IPS DF 6.9 (cell line): ENCODE data around the gene MISFA.

ENCODE experiments used
- DNase-seq: peaks from one replicate; pipeline ENCODE4 v3.0.0-alpha.2; 2013; ENCODE audit warnings: low read depth, low spot score
- H3K27ac ChIP-seq: one replicate; pipeline ENCODE4 v1.5.1; 2013; ENCODE audit warnings: low read length, control low read depth
- H3K27me3 ChIP-seq: 2 replicates; pipeline ENCODE4 v1.6.1; 2013; ENCODE audit warnings: mild to moderate bottlenecking, low read length; ENCODE audit not compliant: control insufficient read depth, insufficient read depth
- H3K36me3 ChIP-seq: 2 replicates; pipeline ENCODE4 v1.6.1; 2013; ENCODE audit warnings: low read length; ENCODE audit not compliant: control insufficient read depth, insufficient read depth
- H3K4me1 ChIP-seq: 2 replicates; pipeline ENCODE4 v1.6.1; 2013; ENCODE audit warnings: low read length; ENCODE audit not compliant: control insufficient read depth, insufficient read depth
- H3K4me3 ChIP-seq: 2 replicates; pipeline ENCODE4 v1.5.1; 2013; ENCODE audit warnings: mild to moderate bottlenecking, low read length
- H3K9me3 ChIP-seq: 2 replicates; pipeline ENCODE4 v1.6.1; 2013; ENCODE audit warnings: low read length, inconsistent platforms; ENCODE audit not compliant: control insufficient read depth, insufficient read depth
- WGBS: extraction: QIAGEN DNeasy Blood & Tissue Kit; methylation state at CpG from one replicate; pipeline ENCODE4 v1.1.7; 2013; ENCODE audit warnings: mixed read lengths, missing lambda C conversion rate; ENCODE audit not compliant: insufficient read length, insufficient coverage; 5-methylcytosine and 5-hydroxymethylcytosine counted together

Gene MISFA

DNA sequence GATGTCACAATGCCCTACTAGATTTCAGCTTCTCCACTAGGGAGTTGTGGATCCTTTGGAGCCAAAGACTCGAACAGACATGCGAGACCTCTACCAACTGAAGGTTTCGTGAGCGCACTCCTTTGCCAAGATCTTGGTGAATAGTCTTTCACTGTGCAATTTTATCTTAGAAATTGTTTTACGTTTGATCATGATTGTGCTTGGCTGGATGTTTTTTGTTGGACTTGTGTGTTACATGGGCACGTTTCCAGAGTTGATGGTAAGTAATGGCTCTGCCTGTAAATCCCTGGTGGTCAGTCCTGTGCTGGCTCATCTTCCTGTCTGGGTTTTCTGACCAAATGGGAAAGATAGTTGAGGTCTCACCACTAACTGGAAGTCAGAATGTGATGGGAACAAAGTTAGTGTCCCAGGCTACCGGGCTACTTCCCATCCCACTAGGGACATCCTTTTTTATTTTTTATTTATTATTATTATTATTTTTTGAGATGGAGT is at the start of gene MISFA:
TSS of gene MISFA (plus strand) at position 51 of the 492 bp plus-strand sequence. CDS start at position 191, 140 bp downstream.
- peaks cover 7% of the 10 kb centered on the region; the same call in 1 of the 2 replicates for H3K36me3 ChIP-seq
- no peaks in the 10 kb centered on the region for H3K9me3 ChIP-seq
- no peaks in the 10 kb centered on the region for H3K27me3 ChIP-seq
- no CpG with 5 or more reads among the region's 7 CpGs for WGBS
- no peak within 1 kb of the TSS for H3K27ac ChIP-seq
- H3K4me3 ChIP-seq: no peak within 1 kb of the TSS
- H3K4me1 ChIP-seq: no peaks in the 10 kb centered on the region; the same call in 1 of the 2 replicates
- DNase-seq: no peak

DNA sequence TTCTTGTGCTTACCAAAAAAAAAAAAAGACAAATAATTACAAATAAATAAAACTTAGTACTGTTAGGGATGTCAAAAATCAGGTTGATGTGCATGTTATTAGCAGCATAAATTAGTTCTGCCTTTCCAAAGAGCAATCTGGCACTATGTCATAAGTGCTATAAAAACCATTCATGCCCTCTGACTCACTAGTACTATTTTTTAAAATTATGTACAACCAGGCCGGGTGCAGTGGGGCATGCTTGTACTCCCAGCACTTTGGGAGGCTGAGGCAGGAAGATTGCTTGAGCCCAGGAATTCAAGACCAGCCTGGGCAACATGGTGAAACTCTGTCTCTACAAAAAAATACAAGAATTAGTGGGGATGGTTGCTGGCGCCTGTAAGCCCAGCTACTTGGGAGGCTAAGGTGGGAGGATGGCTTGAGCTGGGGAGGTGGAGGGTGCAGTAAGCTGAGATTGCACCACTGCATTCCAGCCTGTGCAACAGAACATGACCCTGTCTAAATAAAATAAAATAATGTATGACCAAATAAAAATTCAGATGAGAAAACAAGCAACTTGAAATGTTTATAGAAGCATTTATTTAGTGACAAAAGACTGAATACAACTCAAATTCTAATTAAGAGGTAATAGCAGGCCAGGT is 36.4 kb upstream of the MISFA start:
- no CpG with 5 or more reads among the region's 2 CpGs for WGBS
- no peak for DNase-seq
- Histone ChIP-seq H3K27ac (no peak overlapping the region), H3K36me3 (no peaks in the 10 kb centered on the region), H3K4me1 (no peaks in the 10 kb centered on the region), H3K9me3 (no peaks in the 10 kb centered on the region), H3K27me3 (no peaks in the 10 kb centered on the region), H3K4me3 (no peak overlapping the region)

DNA sequence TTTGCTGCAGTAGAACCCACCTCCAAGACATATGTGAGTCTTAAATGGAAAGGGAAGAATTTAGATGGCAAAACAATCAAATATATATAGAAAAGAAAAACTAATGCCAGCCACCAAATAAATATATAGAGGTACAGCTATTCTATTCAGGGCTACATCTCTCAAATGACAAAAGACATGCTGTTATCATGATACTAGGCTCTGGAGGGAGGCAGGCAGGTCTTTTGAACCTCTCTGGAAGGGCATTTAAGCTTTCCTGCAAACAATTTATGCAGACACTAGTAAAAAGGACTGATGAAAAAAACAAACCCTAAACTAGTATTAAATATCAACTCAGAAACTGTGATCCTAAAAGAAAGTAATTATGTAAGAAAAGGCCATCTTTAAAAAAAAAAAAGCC is 35.4 kb upstream of the MISFA start:
- no peaks in the 10 kb centered on the region for H3K27me3 ChIP-seq
- H3K4me3 ChIP-seq: no peak overlapping the region
- no peaks in the 10 kb centered on the region for H3K4me1 ChIP-seq
- H3K9me3 ChIP-seq: no peaks in the 10 kb centered on the region
- DNase-seq: no peak
- H3K27ac ChIP-seq: no peak overlapping the region
- no peaks in the 10 kb centered on the region for H3K36me3 ChIP-seq

- Histone ChIP-seq H3K27me3 (no peaks in the 10 kb centered on the region), H3K36me3 (no peaks in the 10 kb centered on the region), H3K9me3 (no peaks in the 10 kb centered on the region), H3K4me1 (no peaks in the 10 kb centered on the region), H3K27ac (no peak overlapping the region), H3K4me3 (no peak overlapping the region)
- DNase-seq: no peak
These were observed 33.2 kb upstream of the MISFA start for GRCh38 chr11:18566406-18566805.

DNA sequence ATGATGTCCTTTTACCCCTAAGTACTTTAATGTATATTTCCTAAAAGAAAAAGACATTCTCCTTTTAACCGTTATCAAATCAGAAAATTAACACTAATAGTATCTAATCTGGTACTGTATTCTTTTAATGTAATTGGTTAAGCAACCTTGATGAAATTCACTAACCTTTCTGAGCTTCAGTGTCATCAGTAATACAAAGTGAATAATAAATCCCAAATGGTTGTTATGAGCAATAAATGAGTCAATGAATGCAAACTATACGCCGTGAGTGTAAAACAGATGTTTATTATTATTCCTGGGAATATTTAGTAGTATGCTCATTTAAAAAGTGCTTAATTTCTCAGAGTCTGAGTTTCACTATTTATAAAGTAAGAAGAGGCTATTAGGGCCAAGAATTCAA is 32.5 kb upstream of the MISFA start:
- Histone ChIP-seq H3K27me3 (no peaks in the 10 kb centered on the region), H3K9me3 (no peaks in the 10 kb centered on the region), H3K36me3 (no peaks in the 10 kb centered on the region), H3K4me3 (no peak overlapping the region), H3K4me1 (no peaks in the 10 kb centered on the region), H3K27ac (no peak overlapping the region)
- DNase-seq: no peak
- WGBS: no CpG with 5 or more reads among the region's 3 CpGs

- H3K36me3 ChIP-seq: 0 out of 2 replicates have a peak, but pooled peaks cover 2% of the 10 kb centered on the region
- no peak overlapping the region for H3K4me3 ChIP-seq
- no peaks in the 10 kb centered on the region for H3K27me3 ChIP-seq
- no peaks in the 10 kb centered on the region for H3K9me3 ChIP-seq
- no peak for DNase-seq
- no peak overlapping the region for H3K27ac ChIP-seq
- H3K4me1 ChIP-seq: no peaks in the 10 kb centered on the region
- no CpG with 5 or more reads among the region's 1 CpG for WGBS
These were observed 24.2 kb upstream of the MISFA start for GRCh38 chr11:18575361-18575760.

GRCh38 chr11:18578975-18579598 is 20.5 kb upstream of the MISFA start:
- DNase-seq: no peak
- WGBS: no CpG with 5 or more reads among the region's 14 CpGs

GRCh38 chr11:18580113-18580766 is 19.3 kb upstream of the MISFA start:
- DNase-seq: no peak
- H3K27me3 ChIP-seq: no peaks in the 10 kb centered on the region
- no peaks in the 10 kb centered on the region for H3K9me3 ChIP-seq
- no peak overlapping the region for H3K27ac ChIP-seq
- WGBS: no CpG with 5 or more reads among the region's 2 CpGs
- H3K36me3 ChIP-seq: no peaks in the 10 kb centered on the region
- H3K4me1 ChIP-seq: no peaks in the 10 kb centered on the region
- no peak overlapping the region for H3K4me3 ChIP-seq

More at GRCh38 chr11:18578975-18579598, 20.5 kb upstream of the MISFA start:
- H3K36me3 ChIP-seq: no peaks in the 10 kb centered on the region
- H3K4me1 ChIP-seq: no peaks in the 10 kb centered on the region
- no peak overlapping the region for H3K4me3 ChIP-seq
- H3K27me3 ChIP-seq: no peaks in the 10 kb centered on the region
- H3K27ac ChIP-seq: no peak overlapping the region
- H3K9me3 ChIP-seq: no peaks in the 10 kb centered on the region

DNA sequence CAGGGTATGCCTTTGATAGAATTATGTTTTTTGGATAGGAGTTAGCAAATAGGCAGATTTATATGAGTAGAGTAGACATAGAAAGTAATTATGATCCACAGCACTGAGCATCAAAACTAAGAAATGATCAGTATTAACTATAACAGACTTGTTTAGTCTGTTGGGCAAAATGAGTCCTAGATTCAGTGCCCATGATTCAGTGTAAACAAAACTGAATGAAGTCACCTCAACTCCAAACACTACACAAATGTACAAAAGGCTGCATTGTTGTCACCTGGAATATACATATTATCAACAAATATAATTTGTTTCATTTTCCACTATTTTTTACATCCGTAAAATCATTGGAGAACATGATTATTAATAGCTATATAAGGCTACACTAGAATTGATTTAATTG is 17.8 kb upstream of the MISFA start:
- Histone ChIP-seq H3K4me3 (no peak overlapping the region), H3K36me3 (no peaks in the 10 kb centered on the region), H3K9me3 (no peaks in the 10 kb centered on the region), H3K27ac (no peak overlapping the region), H3K27me3 (no peaks in the 10 kb centered on the region), H3K4me1 (no peaks in the 10 kb centered on the region)
- no CpG with 5 or more reads among the region's 1 CpG for WGBS
- no peak for DNase-seq

- Histone ChIP-seq H3K27me3 (no peaks in the 10 kb centered on the region), H3K36me3 (no peaks in the 10 kb centered on the region), H3K27ac (no peak within 1 kb of the TSS), H3K9me3 (no peaks in the 10 kb centered on the region), H3K4me3 (peak within 1 kb of the TSS; percentile 59; the same call in 1 of the 2 replicates), H3K4me1 (no peaks in the 10 kb centered on the region; the same call in 1 of the 2 replicates)
- DNase-seq: peak; percentile 60
- WGBS: no CpG with 5 or more reads among the region's 50 CpGs
These were observed 11.0 kb upstream of the MISFA start, which contains the start of gene UEVLD for GRCh38 chr11:18588297-18589252. UEVLD (minus strand) TSS chr11:18588734; CDS start chr11:18588654, 80 bp downstream.
